ENCODE measurements around the gene ABCC6. TPM values are rescaled to one million over a fixed set of nuclear protein-coding genes. Genes with fewer than 3 reads are reported as not detected.

The ABCC6 gene
- total RNA-seq, 1 experiment from 2014 or later = 2.7 TPM

DNA sequence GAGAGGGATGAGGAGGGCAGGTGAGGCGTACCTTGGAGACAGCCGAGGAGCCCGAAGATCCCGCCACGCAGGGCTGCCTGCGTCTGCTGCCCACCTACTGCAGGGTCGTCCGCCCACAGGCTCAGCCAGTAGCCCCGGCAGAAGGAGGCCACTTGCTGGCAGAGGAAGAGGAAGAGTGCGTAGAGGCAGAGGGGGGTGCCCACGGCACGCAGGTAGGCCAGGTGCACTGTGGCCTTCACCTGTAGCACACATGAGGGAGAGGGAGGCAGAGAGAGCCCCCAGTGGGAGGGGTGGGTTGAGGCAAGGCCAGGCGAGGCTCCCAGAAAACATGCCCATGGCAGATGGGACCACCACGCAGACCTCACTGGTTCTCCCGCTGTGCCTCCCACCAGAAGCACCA, 53.7 kb downstream of the ABCC6 start:
- POLR2A ChIA-PET = no interaction called here

DNA sequence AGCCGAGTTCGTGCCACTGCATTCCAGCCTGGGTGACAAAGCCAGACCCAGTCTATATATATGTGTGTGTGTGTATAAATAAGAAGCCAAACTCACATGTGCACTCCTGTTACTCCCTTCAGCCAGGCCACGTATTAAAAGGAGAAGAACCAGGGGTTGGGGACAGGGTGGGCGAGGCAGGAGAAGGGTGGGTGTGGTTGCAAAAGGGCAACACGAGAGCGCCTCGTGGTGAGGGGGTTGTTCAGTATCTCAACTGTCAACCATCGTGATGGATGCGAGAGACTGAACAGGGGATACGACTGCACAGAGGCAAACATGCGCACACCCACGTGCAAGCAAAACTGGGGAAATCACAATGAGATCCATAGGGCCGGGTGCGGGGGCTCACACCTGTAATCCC, 54.9 kb downstream of the ABCC6 start:
- Histone ChIP-seq H3K9me2 (ENCODE audit: insufficient read depth) (no peaks in the 10 kb centered on the region), H4K20me1 (ENCODE audit: insufficient read depth) (no peaks in the 10 kb centered on the region), H3K36me3 (ENCODE audit: control insufficient read depth in 1 of 2, insufficient read depth in 2 of 2, low read length in 2 of 2) (no peaks in the 10 kb centered on the region), H3K4me3 (replicated peaks in 1 of 2; ENCODE audit: low read depth in 1 of 2, low read length in 2 of 2) (no peak overlapping the region), H3K9ac (ENCODE audit: low read length) (no peak overlapping the region), H2AFZ (ENCODE audit: low read depth, low read length, poor library complexity, severe bottlenecking) (no peak overlapping the region), H3K27ac (ENCODE audit: low read depth, low read length) (no peak overlapping the region), H3K4me2 (ENCODE audit: low read length) (no peak overlapping the region), H3K4me1 (ENCODE audit: control insufficient read depth in 1 of 2, insufficient read depth in 2 of 2, low read length in 2 of 2) (no peaks in the 10 kb centered on the region), H3K27me3 (ENCODE audit: insufficient read depth, low read length) (no peaks in the 10 kb centered on the region), H3K9me3 (ENCODE audit: control insufficient read depth in 1 of 2, insufficient read depth in 1 of 2, low read depth in 1 of 2, low read length in 2 of 2) (no peaks in the 10 kb centered on the region), H3K79me2 (ENCODE audit: insufficient read depth, low read length) (no peaks in the 10 kb centered on the region)
- ChIA-PET POLR2A (no interaction called here), RAD21 (ENCODE audit: low non-redundant PET in 1 of 2, low total read pairs in 2 of 2, uncharacterized antibody in 2 of 2, unreplicated experiment in 2 of 2) (no interaction called here), CTCF (no interaction called here)
- ATAC-seq (no peak), DNase-seq (ENCODE audit: low read depth, low spot score) (no peak)
- BruUV-seq (replicated peaks) = no TSS peak
- intact Hi-C loops (cut with micrococcal nuclease) = no loop called here
- TF ChIP-seq EZH2phosphoT487 (IDR thresholded peaks at IDR 0.05; ENCODE audit: borderline replicate concordance) (no peak), JUND (IDR thresholded peaks at IDR 0.05) (no peak), ZFX (IDR thresholded peaks at IDR 0.05) (no peak), CBX3 (IDR thresholded peaks at IDR 0.05; ENCODE audit: low read depth) (no peak), SP1 (IDR thresholded peaks at IDR 0.05; ENCODE audit: low read depth) (no peak), ZNF274 (IDR thresholded peaks at IDR 0.05; ENCODE audit: low read depth, low read length) (no peak), CEBPB (IDR thresholded peaks at IDR 0.05; ENCODE audit: low read depth) (no peak), CTCF (IDR thresholded peaks at IDR 0.05 in 2 of 3, conservative IDR thresholded peaks at IDR 0.05 in 1 of 3; ENCODE audit: borderline replicate concordance in 1 of 3, insufficient read depth in 1 of 3, low read depth in 2 of 3, low read length in 2 of 3) (no peak)

More for the DNA sequence above, 53.7 kb downstream of the ABCC6 start:
- ChIA-PET RAD21 (ENCODE audit: low non-redundant PET in 1 of 2, low total read pairs in 2 of 2, uncharacterized antibody in 2 of 2, unreplicated experiment in 2 of 2) (no interaction called here), CTCF (no interaction called here)
- H4K20me1 ChIP-seq (ENCODE audit: insufficient read depth) = no peaks in the 10 kb centered on the region
- DNase-seq (ENCODE audit: low read depth, low spot score) = no peak
- H3K9me3 ChIP-seq (ENCODE audit: control insufficient read depth in 1 of 2, insufficient read depth in 1 of 2, low read depth in 1 of 2, low read length in 2 of 2) = no peaks in the 10 kb centered on the region
- no peaks in the 10 kb centered on the region for H3K79me2 ChIP-seq (ENCODE audit: insufficient read depth, low read length)
- no peak overlapping the region for H3K4me2 ChIP-seq (ENCODE audit: low read length)
- no peaks in the 10 kb centered on the region for H3K36me3 ChIP-seq (ENCODE audit: control insufficient read depth in 1 of 2, insufficient read depth in 2 of 2, low read length in 2 of 2)
- H3K4me1 ChIP-seq (ENCODE audit: control insufficient read depth in 1 of 2, insufficient read depth in 2 of 2, low read length in 2 of 2) = no peaks in the 10 kb centered on the region
- H3K27ac ChIP-seq (ENCODE audit: low read depth, low read length) = no peak overlapping the region
- intact Hi-C loops (cut with micrococcal nuclease) = no loop called here
- no peak overlapping the region for H2AFZ ChIP-seq (ENCODE audit: low read depth, low read length, poor library complexity, severe bottlenecking)
- no peaks in the 10 kb centered on the region for H3K27me3 ChIP-seq (ENCODE audit: insufficient read depth, low read length)
- BruUV-seq (replicated peaks) = no TSS peak
- TF ChIP-seq MAX (IDR thresholded peaks at IDR 0.05) (no peak), ZBTB33 (IDR thresholded peaks at IDR 0.05; ENCODE audit: extremely low read depth, insufficient replicate concordance, low read length) (no peak), SIN3A (IDR thresholded peaks at IDR 0.05; ENCODE audit: low read depth) (no peak)
- ATAC-seq = no peak
- no peak overlapping the region for H3K4me3 ChIP-seq (replicated peaks in 1 of 2; ENCODE audit: low read depth in 1 of 2, low read length in 2 of 2)
- H3K9ac ChIP-seq (ENCODE audit: low read length) = no peak overlapping the region
- H3K9me2 ChIP-seq (ENCODE audit: insufficient read depth) = no peaks in the 10 kb centered on the region

Data from HCT116 (cell line).